GM10266 (cell line): ENCODE data around the gene SRPK3.
A peak's percentile ranks its signal among the peaks of the same experiment; 100 is the strongest.

ENCODE experiments used
- DNase-seq: peaks from one replicate; pipeline ENCODE4 v3.0.0; 2012; ENCODE audit errors: extremely low spot score
- CTCF ChIP-seq: IDR thresholded peaks from 2 replicates; pipeline ENCODE4 v1.5.1; 2012; ENCODE audit warnings: mild to moderate bottlenecking, low read depth; ENCODE audit not compliant: control insufficient read depth, insufficient read depth; ENCODE audit errors: missing control alignments

Gene SRPK3

GRCh38 chrX:153827903-153828302, 47.1 kb downstream of the SRPK3 start:
- peak; percentile 5 for DNase-seq
- TF ChIP-seq CTCF, result no peak

DNA sequence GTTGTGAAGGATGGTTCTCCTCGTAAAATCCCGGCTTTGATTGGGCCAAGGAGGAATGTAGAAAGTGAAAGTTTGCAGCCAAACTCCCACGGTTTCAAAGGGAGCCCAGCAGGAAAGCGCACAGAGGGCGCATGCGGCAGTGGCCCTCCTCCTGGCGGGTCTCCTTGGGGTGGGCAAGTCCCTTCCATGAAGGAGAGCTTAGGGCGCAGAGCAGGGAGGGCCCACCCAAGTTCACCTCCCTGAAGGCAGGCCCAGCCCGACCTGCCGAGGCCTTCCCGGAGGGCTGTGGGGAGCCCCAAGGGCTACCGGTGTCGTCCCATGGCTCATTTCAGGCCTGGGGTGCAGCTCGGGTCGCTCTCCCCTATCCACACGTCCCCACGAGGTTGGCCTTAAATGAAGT, 47.5 kb downstream of the SRPK3 start:
- peak; percentile 6 for DNase-seq
- no peak for TF ChIP-seq CTCF

GRCh38 chrX:153828723-153829548, 48.1 kb downstream of the SRPK3 start:
- DNase-seq, result peak; percentile 2
- TF ChIP-seq CTCF, result no peak

DNA sequence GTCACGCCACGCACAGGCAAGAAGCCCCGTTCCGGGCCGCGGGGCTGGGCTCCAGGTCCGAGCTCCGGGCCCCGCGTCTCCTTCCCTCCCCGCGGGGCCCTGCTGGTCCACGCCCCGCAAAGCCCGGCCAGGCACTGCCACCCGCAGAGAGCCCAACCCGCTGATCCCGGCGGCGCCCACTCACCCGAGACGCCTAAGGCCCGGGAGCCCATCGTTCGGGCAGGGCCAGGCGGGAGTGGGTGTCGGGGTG, 48.6 kb downstream of the SRPK3 start:
- no peak for TF ChIP-seq CTCF
- peak; percentile 3 for DNase-seq

DNA sequence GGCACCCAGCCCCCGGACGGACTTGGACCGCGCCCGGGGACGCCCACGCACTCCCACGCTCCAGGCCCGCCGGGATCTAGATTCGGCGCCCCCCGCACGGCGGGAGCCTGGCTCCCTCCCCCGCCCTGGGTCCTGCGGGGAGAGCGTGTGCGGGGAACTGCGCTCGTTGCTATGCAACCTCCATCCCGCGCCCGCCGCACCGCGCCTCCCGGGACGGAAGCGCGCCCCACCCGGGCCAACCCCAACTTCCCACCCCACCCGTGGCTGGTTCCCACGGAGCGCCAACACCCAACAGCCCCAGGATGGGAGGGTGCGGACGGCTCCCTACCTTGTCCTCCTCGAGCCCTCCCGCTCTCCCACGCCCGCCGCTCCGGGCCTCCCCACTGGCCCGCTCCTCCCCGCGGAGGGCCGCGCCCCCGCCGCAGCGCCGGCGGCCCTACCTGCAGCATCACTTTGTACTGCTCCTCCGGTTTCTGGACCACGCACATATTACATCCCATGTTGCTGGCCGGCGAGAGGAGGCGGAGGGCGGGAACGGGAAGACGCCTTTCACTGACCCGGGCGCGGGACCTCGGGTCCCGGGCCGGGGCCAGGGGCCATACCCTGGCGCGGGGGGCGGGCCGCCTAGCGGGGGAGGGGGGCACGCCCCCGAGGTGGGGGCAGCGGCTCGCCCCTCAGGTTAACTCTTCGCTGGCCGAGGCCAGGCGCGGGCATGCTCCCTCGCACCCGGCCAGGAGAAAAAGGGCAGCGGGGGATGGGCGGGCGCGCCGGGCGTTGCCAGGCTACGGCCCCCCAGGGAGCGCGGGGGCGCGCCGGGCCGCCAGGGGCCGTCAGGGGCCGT, 49.2 kb downstream of the SRPK3 start, which contains the start of gene PDZD4:
Gene PDZD4 (minus strand): TSS at position 746 of the 841 bp plus-strand sequence. CDS start 246 bp downstream, at position 500.
- DNase-seq, result peak; percentile 22
- no peak for TF ChIP-seq CTCF

DNA sequence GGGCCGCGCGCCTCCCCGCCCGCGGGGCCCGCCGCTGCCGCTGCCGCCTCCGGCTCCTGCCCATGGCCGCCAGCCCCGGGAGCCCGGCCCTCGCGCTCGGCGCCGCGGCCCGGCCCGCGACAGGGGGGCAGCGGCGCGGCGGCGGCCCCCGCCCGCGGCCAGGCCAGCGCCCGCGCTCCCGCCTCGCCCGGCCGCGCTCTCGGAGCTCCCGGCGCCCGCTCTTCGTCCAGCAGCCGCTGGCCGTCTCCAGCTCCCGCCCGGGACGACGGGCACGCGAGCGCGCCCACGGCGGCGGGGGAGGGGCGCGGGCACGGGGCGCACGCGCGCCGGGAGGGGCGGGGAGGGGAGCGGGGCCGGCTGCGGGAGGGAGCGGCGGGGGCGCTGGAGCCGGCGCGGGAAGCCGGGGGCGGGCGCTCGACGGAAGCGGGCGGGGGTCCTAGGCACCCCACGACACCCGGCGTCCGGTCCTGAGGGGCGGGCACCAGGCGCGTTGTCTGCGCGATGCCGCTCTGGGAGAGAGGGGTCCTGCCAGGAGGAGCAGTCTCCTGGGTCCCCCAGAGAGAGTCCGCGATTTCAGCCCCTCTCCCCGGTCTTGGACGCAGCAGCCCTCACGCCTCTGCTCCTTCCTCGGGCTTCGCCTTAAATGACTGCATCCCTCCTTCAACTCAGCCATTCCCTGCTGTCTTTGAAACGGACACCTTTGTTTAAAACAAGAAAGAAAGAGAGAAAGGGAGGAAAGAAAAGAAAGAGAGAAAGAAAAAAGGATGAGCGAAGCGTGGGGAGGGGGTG, 50.0 kb downstream of the SRPK3 start:
- no peak for TF ChIP-seq CTCF
- DNase-seq, result peak; percentile 26
